ENCODE results near the gene TOLLIP.

GRCh38 chr11:1340111-1340510 lies 30.7 kb upstream of the TOLLIP start:
- no peak for TF ChIP-seq POLR2A (IDR thresholded peaks at IDR 0.05; ENCODE audit: low read depth, low read length)
- no peak for TF ChIP-seq CEBPB (IDR thresholded peaks at IDR 0.05; ENCODE audit: low read depth, low read length)
- TF ChIP-seq, protein P1, sequence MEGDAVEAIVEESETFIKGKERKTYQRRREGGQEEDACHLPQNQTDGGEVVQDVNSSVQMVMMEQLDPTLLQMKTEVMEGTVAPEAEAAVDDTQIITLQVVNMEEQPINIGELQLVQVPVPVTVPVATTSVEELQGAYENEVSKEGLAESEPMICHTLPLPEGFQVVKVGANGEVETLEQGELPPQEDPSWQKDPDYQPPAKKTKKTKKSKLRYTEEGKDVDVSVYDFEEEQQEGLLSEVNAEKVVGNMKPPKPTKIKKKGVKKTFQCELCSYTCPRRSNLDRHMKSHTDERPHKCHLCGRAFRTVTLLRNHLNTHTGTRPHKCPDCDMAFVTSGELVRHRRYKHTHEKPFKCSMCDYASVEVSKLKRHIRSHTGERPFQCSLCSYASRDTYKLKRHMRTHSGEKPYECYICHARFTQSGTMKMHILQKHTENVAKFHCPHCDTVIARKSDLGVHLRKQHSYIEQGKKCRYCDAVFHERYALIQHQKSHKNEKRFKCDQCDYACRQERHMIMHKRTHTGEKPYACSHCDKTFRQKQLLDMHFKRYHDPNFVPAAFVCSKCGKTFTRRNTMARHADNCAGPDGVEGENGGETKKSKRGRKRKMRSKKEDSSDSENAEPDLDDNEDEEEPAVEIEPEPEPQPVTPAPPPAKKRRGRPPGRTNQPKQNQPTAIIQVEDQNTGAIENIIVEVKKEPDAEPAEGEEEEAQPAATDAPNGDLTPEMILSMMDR (conservative IDR thresholded peaks at IDR 0.05; ENCODE audit: low read depth, low read length), result no peak
- no peak for TF ChIP-seq MAFK (IDR thresholded peaks at IDR 0.05; ENCODE audit: low read depth, low read length)
- TF ChIP-seq, protein P2, sequence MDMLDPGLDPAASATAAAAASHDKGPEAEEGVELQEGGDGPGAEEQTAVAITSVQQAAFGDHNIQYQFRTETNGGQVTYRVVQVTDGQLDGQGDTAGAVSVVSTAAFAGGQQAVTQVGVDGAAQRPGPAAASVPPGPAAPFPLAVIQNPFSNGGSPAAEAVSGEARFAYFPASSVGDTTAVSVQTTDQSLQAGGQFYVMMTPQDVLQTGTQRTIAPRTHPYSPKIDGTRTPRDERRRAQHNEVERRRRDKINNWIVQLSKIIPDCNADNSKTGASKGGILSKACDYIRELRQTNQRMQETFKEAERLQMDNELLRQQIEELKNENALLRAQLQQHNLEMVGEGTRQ (IDR thresholded peaks at IDR 0.05; ENCODE audit: low read depth, low read length), result no peak
- TF ChIP-seq RFX5 (IDR thresholded peaks at IDR 0.05; ENCODE audit: low read depth, low read length), result no peak
- no peak for TF ChIP-seq SMC3 (IDR thresholded peaks at IDR 0.05; ENCODE audit: low read depth, low read length)
- no peak for TF ChIP-seq BHLHE40 (IDR thresholded peaks at IDR 0.05; ENCODE audit: low read depth, low read length)
- no peak for TF ChIP-seq MXI1 (IDR thresholded peaks at IDR 0.05; ENCODE audit: borderline replicate concordance, low read depth, low read length)
- TF ChIP-seq NFE2L2 (IDR thresholded peaks at IDR 0.05; ENCODE audit: low read depth, low read length), result no peak

Data from IMR-90 (cell line).